ENCODE data around the gene HLA-DQB1.

The HLA-DQB1 gene

GRCh38 chr6:32641122-32641521 is 25.3 kb downstream of the HLA-DQB1 start:
- no peak for TF ChIP-seq TOX (CRISPR knock-in tag; IDR thresholded peaks at IDR 0.05; ENCODE audit: borderline replicate concordance)
- TF ChIP-seq TSHZ2 (CRISPR knock-in tag; IDR thresholded peaks at IDR 0.05): no peak
- no peak for TF ChIP-seq CREB5 (CRISPR knock-in tag; IDR thresholded peaks at IDR 0.05; ENCODE audit: low read depth)
- TF ChIP-seq POU6F1 (CRISPR knock-in tag; IDR thresholded peaks at IDR 0.05; ENCODE audit: borderline replicate concordance, low read depth): no peak
- TF ChIP-seq ZNF70 (CRISPR knock-in tag; IDR thresholded peaks at IDR 0.05): no peak
- TF ChIP-seq ZFP3 (CRISPR knock-in tag; IDR thresholded peaks at IDR 0.05): no peak
- TF ChIP-seq RARB (CRISPR knock-in tag; IDR thresholded peaks at IDR 0.05): no peak
- no peak for TF ChIP-seq BACH2 (CRISPR knock-in tag; IDR thresholded peaks at IDR 0.05; ENCODE audit: borderline replicate concordance)
- TF ChIP-seq SNAI2 (CRISPR knock-in tag; IDR thresholded peaks at IDR 0.05): no peak
- no peak for TF ChIP-seq ZNF8 (CRISPR knock-in tag; IDR thresholded peaks at IDR 0.05)
- TF ChIP-seq OSR1 (CRISPR knock-in tag; IDR thresholded peaks at IDR 0.05): no peak
- no peak for TF ChIP-seq PPARA (CRISPR knock-in tag; IDR thresholded peaks at IDR 0.05; ENCODE audit: borderline replicate concordance)
- TF ChIP-seq ZFP30 (CRISPR knock-in tag; IDR thresholded peaks at IDR 0.05): no peak
- TF ChIP-seq TCF4 (CRISPR knock-in tag; IDR thresholded peaks at IDR 0.05; ENCODE audit: borderline replicate concordance): no peak
- no peak for TF ChIP-seq ZNF565 (CRISPR knock-in tag; conservative IDR thresholded peaks at IDR 0.05; ENCODE audit: low read depth)
- TF ChIP-seq ISL1 (CRISPR knock-in tag; IDR thresholded peaks at IDR 0.05): no peak
- ATAC-seq: no peak

DNA sequence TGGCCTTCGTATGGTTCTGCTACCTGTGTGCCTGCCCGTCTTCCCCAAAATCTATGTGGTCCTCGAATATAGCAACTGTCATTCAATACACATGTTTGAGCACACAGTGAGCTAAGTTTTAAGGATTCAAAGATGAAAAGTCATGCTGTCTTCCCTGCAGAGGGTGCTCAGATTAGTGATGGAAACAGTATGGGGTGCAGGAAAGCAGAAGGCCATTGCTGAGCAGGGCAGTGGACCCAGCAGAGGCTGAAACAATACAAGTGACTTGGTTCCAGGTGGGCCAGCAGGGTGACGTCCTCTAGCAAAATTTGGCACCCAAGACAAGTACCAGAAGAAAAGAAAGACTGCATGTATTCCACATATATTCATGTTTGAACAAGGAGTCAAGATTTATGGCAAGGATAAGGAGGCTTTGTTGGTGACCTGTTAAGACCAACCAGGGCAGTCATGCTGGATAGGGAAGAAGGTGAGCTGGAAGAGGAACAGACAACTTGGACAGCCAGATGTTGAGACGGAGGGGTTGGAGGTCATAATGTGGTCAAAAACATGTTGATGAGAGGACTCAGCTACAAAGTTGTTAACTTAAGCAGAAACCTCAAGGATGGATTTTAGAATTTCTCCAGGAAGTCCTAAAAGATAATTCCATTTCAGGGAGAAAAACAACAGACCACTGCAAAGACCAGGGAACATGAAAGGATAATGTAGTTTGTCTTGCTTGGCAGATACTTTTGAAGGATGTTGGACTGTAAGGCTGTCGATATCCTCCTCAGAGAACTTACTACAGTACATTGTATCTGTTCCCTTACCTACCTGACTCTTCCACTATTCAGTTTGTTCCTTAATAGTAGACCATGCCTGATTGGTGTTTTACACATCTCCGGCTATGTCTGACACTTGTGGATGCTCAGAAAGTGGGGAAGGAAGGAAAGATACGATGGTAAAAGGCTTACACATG is 26.7 kb downstream of the HLA-DQB1 start:
- ATAC-seq: no peak
- no peak for TF ChIP-seq TOX (CRISPR knock-in tag; IDR thresholded peaks at IDR 0.05; ENCODE audit: borderline replicate concordance)
- no peak for TF ChIP-seq OSR1 (CRISPR knock-in tag; IDR thresholded peaks at IDR 0.05)
- no peak for TF ChIP-seq ESRRG (CRISPR knock-in tag; IDR thresholded peaks at IDR 0.05)
- no peak for TF ChIP-seq RARB (CRISPR knock-in tag; IDR thresholded peaks at IDR 0.05)
- no peak for TF ChIP-seq ZFP30 (CRISPR knock-in tag; IDR thresholded peaks at IDR 0.05)
- no peak for TF ChIP-seq ZNF8 (CRISPR knock-in tag; IDR thresholded peaks at IDR 0.05)
- no peak for TF ChIP-seq POU6F1 (CRISPR knock-in tag; IDR thresholded peaks at IDR 0.05; ENCODE audit: borderline replicate concordance, low read depth)
- no peak for TF ChIP-seq ISL1 (CRISPR knock-in tag; IDR thresholded peaks at IDR 0.05)

- TF ChIP-seq CREB5 (CRISPR knock-in tag; IDR thresholded peaks at IDR 0.05; ENCODE audit: low read depth) (no peak), ZNF70 (CRISPR knock-in tag; IDR thresholded peaks at IDR 0.05) (no peak), ZFP30 (CRISPR knock-in tag; IDR thresholded peaks at IDR 0.05) (no peak), ESRRG (CRISPR knock-in tag; IDR thresholded peaks at IDR 0.05) (no peak), PPARA (CRISPR knock-in tag; IDR thresholded peaks at IDR 0.05; ENCODE audit: borderline replicate concordance) (no peak), ZFP3 (CRISPR knock-in tag; IDR thresholded peaks at IDR 0.05) (no peak), ZNF565 (CRISPR knock-in tag; conservative IDR thresholded peaks at IDR 0.05; ENCODE audit: low read depth) (no peak), ISL1 (CRISPR knock-in tag; IDR thresholded peaks at IDR 0.05) (no peak), ARNTL (CRISPR knock-in tag; IDR thresholded peaks at IDR 0.05; ENCODE audit: borderline replicate concordance, low read depth) (no peak), TOX (CRISPR knock-in tag; IDR thresholded peaks at IDR 0.05; ENCODE audit: borderline replicate concordance) (no peak), CSDC2 (CRISPR knock-in tag; IDR thresholded peaks at IDR 0.05) (no peak)
- TF ChIP-seq, protein P1, sequence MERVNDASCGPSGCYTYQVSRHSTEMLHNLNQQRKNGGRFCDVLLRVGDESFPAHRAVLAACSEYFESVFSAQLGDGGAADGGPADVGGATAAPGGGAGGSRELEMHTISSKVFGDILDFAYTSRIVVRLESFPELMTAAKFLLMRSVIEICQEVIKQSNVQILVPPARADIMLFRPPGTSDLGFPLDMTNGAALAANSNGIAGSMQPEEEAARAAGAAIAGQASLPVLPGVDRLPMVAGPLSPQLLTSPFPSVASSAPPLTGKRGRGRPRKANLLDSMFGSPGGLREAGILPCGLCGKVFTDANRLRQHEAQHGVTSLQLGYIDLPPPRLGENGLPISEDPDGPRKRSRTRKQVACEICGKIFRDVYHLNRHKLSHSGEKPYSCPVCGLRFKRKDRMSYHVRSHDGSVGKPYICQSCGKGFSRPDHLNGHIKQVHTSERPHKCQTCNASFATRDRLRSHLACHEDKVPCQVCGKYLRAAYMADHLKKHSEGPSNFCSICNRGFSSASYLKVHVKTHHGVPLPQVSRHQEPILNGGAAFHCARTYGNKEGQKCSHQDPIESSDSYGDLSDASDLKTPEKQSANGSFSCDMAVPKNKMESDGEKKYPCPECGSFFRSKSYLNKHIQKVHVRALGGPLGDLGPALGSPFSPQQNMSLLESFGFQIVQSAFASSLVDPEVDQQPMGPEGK (CRISPR knock-in tag; IDR thresholded peaks at IDR 0.05; ENCODE audit: borderline replicate concordance): no peak
- ATAC-seq: no peak
Measured at GRCh38 chr6:32638532-32639219, 27.8 kb downstream of the HLA-DQB1 start.
